ENCODE measurements around the gene CALHM6.

The CALHM6 gene

DNA sequence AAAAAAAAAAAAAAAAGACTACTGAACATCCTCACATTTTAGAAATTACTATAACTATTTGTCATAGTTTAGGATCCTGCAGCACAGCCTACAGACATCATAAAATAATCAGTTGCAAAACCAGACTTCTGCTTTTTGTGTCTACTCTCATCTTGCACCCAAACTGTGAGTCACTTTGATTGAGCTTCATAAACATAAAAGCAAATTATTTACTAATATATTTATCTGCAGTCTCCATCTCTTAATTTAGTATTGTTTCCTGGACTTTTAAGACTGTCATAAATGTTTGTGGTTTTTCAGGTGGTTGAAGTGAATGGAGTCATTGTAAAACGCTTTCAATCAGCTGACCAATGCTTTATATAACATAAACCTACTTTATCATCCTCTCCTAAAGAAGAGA is 14.8 kb upstream of the CALHM6 start:
- peak; percentile 51 to 91 (median 74) for DNase-seq

DNA sequence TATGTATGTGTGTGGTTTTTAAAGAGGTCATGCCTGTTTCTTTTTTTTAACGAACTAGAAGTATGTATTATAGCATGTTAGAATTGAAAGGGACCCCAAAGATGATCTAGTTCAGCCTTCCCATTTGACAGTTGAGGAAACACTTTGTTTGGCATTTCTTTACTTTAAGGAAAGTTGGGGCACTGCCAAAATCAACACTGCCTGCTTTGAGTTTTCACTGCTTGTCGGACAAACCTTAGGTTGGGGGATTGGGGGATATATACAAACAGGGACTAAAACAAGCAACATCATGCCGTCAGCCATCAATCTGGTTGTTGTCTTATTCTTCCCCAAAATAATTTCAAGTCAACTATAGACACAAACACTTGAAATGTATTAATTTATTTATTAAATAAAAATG is 14.1 kb upstream of the CALHM6 start:
- DNase-seq = no peak

DNA sequence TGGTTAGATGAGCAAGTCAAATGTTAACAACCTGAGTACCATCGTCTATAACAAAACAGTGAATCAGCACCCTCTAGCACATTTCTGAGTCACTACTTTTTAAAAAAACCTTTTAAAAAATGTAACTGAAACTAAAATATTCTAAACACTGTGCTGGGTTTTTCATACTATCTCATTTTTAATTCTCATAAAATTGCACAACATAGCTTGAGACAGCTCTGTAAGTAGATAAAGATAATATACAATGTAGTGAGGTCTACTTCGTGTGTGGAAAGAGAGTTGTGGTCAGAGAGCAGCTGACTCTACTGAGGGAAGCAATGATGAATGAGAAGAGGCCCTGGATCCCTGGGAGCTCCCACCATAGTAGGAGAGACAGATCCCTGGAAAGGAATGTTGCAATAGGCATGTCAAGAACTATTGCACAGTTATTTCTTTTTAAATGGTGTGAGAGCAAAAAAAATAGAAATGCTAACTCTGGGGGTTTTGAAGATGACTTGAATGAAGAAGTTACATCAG is 13.6 kb upstream of the CALHM6 start:
- peak; percentile 85 to 97 (median 88) for DNase-seq

DNA sequence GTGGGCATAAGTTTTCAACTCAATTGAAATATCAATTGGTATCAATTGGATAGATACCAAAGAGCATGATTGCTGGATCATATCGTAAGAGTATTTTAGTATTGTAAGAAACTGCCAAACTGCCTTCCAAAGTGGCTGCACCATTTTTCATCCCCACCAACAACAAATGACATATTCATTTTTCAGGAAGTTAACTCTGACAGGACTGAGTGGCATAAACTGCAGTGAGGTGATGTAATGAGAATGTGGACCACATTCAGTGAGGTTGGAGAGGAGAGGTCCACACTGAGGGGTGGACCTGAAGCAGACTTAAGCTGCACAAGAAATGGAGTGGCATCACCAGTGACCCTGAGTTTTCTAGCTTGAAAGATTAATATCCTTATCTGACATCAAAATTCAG is 11.6 kb upstream of the CALHM6 start:
- DNase-seq = peak in 2 of 4 experiments; percentile 33 to 36

DNA sequence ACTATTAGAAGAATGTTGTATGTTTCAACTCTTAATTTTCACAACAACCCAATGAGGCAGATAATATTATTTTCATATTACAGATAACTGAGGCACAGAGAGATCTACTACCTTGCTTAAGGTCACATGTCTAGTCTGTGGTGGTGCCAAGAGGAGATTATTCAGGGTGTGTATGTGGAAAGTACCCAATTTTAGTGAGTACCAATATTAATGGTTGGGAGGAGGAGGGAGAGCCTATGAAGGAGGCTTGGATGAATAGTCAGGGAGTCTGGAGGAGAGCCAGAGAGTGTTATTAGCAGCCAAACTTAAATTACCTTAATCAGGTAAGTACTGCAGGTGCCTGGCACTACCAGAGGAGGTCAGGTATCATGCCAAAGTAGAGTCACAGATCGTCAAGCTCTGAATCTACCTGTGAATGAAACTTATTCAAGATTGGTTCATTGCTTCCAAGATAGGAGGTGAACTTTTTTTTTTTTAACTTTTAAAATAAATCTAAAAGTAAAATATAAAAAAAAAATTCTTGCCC is 10.9 kb upstream of the CALHM6 start:
- DNase-seq = no peak

DNA sequence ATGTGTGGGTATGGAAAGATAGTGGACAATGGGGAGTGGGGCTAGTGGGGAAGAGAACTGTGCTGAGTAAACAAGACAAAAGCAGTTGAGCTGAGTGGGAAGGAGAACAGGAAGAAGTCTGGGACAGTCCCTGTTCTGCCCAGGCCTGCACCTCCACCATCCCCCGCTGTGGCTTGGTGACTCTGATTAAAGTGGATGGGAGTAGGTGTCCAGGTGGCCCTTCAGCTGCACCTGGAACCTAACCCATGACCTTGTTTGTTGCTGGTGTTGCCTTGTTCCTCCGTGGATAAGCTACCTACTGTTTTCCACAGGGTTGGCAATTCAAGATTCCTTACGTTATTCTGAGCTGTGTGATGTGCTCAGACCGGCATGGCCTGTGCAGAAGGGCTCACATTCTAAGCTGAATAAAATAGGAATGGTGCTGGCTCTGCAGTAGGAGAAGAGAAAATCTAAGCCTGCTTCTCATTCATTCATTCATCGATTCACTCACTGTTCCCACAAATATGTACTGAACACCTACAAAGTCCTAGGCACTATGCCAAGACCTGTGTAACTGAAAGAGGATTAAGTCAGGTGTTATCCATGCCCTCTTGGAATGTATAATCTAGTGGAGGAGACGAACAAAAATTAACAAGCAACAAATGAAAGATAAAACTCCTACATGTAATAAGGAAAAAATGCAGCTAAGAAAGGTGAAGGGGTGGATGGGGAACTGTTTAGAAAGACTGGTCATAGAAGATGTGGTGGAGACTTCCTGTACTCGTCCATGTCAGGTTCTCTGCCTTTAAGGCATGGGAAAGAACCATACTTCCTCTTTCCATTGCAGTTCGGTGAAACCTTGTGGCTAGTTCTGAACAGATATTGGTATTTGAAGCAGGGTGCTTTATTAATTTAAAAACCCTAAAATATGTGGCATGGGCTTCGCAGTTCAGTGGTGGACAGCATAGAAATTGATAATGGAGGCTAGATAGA is 10.1 kb upstream of the CALHM6 start:
- peak; percentile 53 to 85 (median 76) for DNase-seq

DNA sequence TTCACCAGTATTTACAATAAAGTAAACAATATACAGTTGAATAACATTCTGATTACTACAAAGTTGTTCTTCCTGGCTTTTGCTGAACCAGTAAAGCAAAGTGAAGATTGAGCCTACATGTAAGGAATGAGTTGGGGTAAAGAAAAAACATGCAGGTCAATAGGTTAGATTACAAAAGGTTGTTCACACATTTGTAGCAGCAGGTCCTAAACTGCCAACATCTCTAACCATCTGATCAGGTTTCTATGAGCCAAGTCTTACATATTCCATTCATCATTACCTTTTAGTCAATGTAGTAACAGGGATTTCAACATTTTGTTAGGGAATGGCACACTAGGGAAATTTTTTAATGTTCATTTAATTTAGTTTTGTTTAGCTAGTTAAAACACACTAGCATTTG is 9.3 kb upstream of the CALHM6 start:
- no peak for DNase-seq

DNA sequence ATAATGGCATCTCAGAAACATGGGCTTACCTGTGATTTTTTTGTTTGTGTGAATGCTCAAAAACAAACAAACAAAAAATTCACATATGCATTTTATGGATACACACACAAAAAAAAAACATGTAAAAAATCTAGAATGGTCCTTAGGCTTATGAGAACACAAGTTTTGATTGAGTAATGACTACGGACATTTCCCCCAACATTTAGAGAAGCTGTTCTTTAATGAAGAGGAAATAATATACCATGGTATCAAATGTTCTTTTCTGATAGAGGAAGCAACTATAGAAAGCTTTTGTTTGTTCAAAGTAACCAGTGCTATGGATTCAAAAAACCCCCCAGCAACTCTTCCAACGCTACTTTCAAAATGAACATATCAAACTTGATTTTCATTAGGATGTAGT is 8.6 kb upstream of the CALHM6 start:
- DNase-seq = peak in 2 of 4 experiments; percentile 60 to 61

DNA sequence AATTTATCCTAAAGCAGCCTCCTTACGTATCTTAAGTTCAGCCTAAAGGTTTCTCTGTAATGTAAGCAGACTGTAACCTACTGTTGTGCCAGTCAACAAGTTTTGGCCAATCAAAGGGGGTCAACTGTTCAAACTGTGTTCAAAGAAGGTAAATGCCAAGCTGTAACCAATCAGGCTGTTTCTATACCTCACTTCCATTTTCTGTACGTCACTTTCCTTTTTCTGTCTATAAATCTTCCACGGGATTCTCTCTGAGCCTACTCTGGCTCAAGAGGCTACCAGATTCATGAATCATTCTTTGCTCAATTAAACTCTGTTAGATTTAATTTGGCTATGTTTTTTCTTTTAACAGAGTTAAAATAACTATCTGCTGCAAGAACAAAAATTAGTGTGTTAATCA is 5.1 kb upstream of the CALHM6 start:
- no peak for DNase-seq

DNA sequence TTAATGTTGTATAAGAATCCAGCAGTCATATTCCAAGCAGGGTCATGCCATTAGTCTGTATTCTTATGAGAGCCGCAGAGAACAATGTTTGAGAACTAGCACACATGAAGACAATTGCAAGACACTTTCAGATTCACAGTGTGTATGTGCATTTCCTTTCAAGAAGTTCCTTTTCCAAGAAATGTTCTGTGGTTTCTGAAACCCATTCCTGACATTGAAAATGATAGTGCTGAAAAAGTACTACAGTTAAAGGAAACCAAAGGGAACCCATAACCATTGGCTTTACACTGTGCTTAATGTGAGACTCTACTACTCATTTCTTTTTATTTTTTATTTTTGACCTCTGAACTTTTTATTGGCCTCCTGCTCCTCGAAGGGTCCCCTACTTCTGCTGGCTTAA is 4.2 kb upstream of the CALHM6 start:
- DNase-seq = peak in 2 of 4 experiments; percentile 17 to 34

DNA sequence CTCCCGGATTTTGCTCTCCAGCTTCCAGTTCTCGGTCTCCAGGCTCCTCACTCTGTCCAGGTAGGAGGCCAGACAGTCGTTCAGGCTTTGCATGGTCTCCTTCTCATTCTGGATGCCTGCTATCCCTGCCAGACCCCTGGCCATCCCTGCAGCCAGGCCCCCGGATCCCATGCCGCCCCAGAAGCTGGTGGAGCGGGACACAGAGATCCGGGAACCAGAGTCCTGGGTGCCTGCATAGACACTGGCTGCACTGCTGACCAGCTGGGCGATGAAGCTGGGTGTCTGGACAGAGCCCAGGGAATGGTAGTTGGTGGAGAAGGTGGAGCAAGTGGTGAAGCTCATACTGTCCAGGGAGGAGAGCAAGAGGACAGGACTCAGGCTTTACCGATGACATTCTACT is 2.9 kb upstream of the CALHM6 start:
- no peak for DNase-seq

DNA sequence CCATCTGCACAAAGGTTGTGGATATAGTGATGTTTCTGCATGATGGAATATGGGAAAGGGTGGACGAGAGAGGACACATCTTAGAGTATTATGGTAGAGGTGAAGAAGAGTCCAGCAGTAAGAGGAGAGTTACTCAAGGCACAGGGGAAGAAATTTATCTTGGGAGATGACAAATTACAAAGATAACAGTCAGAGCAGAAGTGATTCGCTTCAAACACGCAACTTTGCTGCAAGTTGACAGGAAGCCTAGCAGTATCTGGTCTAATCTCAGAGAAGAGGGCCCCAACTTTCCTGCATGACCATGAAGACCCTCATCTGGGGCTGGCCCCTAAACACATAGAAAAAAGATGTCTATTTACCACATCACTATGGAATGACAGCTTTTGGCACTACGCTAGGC is 1.2 kb upstream of the CALHM6 start:
- no peak for DNase-seq

DNA sequence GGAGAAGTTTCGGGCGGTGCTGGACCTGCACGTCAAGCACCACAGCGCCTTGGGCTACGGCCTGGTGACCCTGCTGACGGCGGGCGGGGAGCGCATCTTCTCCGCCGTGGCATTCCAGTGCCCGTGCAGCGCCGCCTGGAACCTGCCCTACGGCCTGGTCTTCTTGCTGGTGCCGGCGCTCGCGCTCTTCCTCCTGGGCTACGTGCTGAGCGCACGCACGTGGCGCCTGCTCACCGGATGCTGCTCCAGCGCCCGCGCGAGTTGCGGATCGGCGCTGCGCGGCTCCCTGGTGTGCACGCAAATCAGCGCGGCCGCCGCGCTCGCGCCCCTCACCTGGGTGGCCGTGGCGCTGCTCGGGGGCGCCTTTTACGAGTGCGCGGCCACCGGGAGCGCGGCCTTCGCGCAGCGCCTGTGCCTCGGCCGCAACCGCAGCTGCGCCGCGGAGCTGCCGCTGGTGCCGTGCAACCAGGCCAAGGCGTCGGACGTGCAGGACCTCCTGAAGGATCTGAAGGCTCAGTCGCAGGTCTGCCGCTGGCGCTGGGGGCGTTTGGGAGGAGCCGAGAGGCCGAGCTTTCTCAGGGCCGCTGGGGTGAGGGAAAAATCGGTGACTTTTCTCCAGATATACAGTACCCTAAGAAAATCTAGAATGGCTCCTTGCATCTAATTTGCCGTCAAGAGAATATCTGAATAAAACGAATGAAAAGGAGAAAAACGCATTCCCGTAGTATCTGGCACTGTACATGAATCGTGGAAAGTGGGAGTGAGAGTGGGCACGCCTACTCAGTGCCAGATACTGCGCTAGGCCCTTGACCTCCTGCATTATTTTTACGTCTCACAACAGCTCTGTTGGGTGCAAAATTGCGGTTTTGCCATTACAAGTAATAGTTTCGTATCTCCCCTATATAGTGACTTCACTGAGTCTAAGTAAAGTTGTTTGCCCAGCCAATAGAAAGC is 1.0 kb downstream of the CALHM6 start:
- DNase-seq = peak; percentile 43 to 81 (median 62)

DNA sequence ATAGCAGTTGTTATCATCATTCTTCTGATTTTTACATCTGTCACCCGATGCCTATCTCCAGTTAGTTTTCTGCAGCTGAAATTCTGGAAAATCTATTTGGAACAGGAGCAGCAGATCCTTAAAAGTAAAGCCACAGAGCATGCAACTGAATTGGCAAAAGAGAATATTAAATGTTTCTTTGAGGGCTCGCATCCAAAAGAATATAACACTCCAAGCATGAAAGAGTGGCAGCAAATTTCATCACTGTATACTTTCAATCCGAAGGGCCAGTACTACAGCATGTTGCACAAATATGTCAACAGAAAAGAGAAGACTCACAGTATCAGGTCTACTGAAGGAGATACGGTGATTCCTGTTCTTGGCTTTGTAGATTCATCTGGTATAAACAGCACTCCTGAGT is 2.1 kb downstream of the CALHM6 start:
- DNase-seq = no peak

DNA sequence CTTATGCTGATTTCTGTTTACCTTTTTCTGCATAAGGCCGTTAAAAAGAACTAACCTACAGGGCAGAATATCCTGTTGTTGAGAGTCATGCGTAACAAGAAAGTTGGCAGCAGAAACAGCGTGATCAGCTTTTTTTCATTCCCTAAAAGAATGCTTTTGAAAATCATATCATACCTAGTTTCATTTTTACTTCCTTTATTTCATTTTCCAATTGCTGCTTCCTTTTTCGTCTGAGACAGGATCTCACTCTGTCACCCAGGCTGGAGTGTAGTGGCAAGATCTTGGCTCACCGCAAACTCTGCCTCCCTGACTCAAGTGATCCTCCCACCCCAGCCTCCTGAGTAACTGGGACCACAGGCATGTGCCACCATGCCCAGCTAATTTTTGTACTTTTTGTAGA is 4.1 kb downstream of the CALHM6 start:
- DNase-seq = peak; percentile 69 to 92 (median 86)

DNA sequence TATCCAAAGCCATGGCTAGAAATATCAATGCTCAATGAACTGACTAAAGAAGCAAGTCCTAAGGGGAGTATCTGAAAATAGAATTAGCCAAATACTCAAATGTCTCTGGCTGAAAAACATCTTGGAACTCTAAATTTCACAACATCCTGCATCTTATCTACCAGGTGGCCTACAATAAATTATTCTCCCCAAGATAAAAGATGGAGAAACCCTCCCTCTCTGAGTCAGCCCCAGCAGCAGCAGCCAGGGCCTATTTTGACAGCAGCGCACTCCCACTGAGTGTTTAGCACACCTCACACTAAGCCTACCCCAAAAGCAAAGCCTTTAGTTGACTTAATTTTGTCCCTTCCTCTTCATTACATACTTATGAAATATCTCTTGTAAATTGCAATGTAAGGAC is 5.9 kb downstream of the CALHM6 start:
- DNase-seq = no peak

DNA sequence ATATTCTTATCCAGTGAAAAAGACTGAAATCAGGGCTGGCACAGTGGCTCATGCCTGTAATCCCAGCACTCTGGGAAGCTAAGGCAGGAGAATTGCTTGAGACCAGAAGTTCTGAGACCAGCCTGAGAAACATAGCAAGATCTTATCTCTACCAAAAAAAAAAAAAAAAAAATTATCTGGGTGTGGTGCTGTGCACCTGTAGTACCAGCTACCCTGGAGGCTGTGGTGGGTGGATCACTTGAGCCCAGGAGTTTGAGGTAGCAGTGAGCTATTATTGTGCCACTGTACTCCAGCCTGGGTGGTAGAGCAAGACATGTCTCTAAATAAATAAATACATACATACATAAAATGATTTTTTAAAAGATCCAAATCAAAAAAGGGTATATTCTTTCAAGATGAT is 6.3 kb downstream of the CALHM6 start:
- no peak for DNase-seq

DNA sequence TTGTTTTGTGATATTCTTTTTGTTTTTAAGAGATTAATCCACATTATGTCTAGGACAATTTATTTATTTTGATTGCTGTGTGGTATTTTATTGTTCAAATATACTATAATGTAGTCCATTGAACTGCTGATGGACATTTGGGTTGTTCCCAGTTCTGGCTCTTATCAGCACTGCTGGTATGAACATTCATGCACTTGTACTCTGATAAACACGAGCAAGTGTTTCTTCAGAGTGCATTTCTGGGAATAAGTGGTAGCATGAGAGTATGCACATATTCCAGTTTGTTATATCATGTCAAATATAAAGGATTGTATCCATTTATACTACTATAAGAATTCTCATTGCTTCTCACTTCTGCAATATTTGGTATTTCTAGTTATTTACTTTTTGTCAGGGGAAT is 7.1 kb downstream of the CALHM6 start:
- no peak for DNase-seq

DNA sequence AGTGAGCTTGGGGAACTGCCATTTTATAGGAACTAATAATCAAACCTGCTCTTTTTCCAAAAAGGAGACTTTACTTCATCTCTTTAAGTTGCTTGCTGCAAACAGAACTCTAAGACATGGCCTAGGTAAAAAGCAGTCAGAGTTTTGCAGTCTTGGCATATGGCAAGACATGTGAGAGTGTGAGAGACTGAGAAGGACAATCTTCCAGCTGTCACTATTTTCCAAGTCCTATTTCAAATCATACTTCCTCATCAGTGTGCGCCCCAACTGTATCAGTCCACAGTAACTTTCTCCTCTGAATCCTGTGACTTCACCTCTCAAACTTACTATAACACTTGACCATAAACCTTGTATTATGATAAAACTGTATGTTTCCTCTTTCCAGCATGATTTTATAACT is 10.4 kb downstream of the CALHM6 start:
- DNase-seq = peak in 2 of 4 experiments; percentile 42 to 48

DNA sequence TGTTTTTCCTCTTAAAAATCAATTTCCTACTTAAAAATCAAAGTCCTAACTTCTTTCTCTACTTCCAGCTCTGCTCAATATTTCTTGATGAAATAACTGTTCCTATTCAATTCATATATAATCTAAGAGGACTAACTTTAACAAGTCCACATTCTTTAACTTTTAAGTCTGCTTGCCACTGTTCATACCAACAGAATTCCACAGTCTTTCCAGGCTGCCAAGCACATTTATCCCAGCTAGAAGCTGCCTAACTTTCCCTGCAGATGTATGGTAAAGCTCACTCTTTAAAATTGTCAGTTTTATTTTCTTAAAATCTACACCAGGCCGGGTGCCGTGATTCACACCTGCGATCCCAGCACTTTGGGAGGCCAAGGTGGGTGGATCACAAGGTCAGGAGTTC is 11.5 kb downstream of the CALHM6 start:
- no peak for DNase-seq

DNA sequence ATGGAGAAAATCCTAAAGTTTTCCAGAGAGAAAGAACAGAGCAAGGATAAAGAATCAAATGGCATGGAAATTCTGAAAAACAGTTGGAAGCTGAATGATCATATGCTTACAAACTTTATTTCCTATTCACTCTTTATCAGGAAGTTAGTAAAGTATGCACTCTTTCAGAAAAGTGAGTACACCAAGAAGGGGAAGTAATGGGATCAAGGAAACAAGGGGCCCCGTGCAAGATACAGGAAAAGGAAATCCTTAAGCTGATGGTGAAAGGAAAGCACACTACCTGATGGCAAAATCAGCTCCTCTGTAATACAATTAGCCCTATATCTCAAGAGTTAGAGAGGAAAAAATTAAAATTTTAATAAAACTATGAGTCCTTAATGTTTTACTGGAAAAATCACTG is 14.0 kb downstream of the CALHM6 start:
- peak; percentile 29 to 66 (median 53) for DNase-seq

DNA sequence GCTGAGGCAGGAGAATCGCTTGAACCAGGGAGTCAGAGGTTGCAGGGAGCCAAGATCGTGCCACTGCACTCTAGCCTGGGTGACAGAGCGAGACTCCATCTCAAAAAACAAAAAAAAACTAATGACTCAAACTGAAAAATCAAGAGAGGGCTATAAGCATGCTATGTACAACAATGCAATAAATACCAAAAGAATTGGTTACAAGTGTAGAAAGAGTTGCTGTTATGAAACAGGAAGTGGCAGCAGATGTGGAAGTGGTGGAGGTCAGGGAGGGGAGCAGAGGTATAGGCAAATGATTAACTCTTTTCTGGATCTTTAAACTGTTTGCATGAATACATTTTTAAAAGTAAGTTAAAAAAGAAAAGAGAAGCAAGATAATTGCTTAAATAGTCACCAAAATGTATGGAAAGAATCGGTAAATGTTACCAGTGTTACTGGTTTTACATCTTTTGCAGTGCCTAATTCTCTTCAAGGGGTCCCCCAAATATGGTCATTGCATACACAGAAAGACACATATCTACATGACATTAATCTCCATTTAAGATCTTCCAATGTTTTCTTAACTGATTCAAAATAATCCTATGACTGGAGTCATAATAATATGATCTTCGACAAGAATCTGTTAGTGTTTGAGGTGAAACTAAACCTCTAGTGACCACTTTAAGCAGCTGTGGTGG is 15.0 kb downstream of the CALHM6 start:
- DNase-seq = peak; percentile 54 to 82 (median 73)

All from suppressor macrophage (primary cell).